A673 (cell line): Measurements from ENCODE around the gene CYYR1.

Source experiments
- CTCF ChIP-seq: fragments of 300-800, 200-600 bp; sonication (generic); conservative IDR thresholded peaks from 2 replicates; pipeline ENCODE4 v1.5.1; 2017; ENCODE audit warnings: low read depth, mild to moderate bottlenecking, antibody characterized with exemption, low read length, moderate library complexity, mixed read lengths
- EZH2 ChIP-seq: fragments of 200-600 bp; sonication (generic); IDR thresholded peaks from 2 replicates; pipeline ENCODE4 v1.6.1; 2017; ENCODE audit warnings: borderline replicate concordance, low read depth, mild to moderate bottlenecking, mixed read lengths, antibody characterized with exemption, low read length; ENCODE audit not compliant: poor library complexity, severe bottlenecking

GRCh38 chr21:26583769-26584168, 10.7 kb upstream of the CYYR1 start:
- TF ChIP-seq CTCF (no peak), EZH2 (no peak)
